B cell (primary cell): ENCODE measurements around the gene NEK6. TPM values are rescaled to one million over a fixed set of nuclear protein-coding genes. Genes with fewer than 3 reads are reported as not detected.

ENCODE experiments used
- ATAC-seq: fragments of 200-7000 bp; cut with Tn5 transposase; one replicate; pipeline ENCODE4 v1.10.0; 2021; ENCODE audit warnings: low read depth, mild to moderate bottlenecking, moderate number of reproducible peaks, moderate library complexity
- CTCF ChIA-PET: fragments of 350-600 bp; sonication (Branson Sonifier 250); formaldehyde crosslinking; loops from one replicate; lab custom pipeline; 2021; ENCODE audit warnings: antibody characterized with exemption, inconsistent platforms; lab: Charles Lee
- POLR2A ChIA-PET: fragments of 350-600 bp; sonication (Branson Sonifier 250); formaldehyde crosslinking; loops from one replicate; lab custom pipeline; 2021; ENCODE audit warnings: antibody characterized with exemption; lab: Charles Lee
- DNase-seq: peaks from one replicate; pipeline ENCODE4 v3.0.0; 2013
- H2AFZ ChIP-seq: 2 replicates; pipeline ENCODE4 v1.6.1; 2012; ENCODE audit warnings: mild to moderate bottlenecking, low read depth, low read length; ENCODE audit not compliant: insufficient read depth, poor library complexity, severe bottlenecking
- H3K27ac ChIP-seq, 2 donors: 1 replicate in 1 of 2; 2 replicates in 1 of 2; pipeline ENCODE4 v1.5.1; 2012 to 2013; ENCODE audit warnings: low read length in 2 of 2, mild to moderate bottlenecking in 2 of 2, moderate library complexity in 1 of 2
- H3K27me3 ChIP-seq, 4 experiments: fragments of 200-600 bp in 1 of 4; sonication (generic) in 1 of 4; replicated peaks in 1 of 4; 1 replicate in 2 of 4; 2 replicates in 2 of 4; pipeline versions ENCODE4 v1.6.1 to v1.7.0; 2013 to 2016; ENCODE audit warnings: low read length in 3 of 4, mild to moderate bottlenecking in 2 of 4, mixed read lengths in 1 of 4, moderate library complexity in 1 of 4; ENCODE audit not compliant: insufficient read depth in 4 of 4, control insufficient read depth in 3 of 4; ENCODE audit errors: control extremely low read depth in 1 of 4
- H3K36me3 ChIP-seq, 2 experiments: replicated peaks in 1 of 2; 1 replicate in 1 of 2; 2 replicates in 1 of 2; pipeline versions ENCODE4 v1.6.1 to v1.7.1; 2013; ENCODE audit warnings: low read length in 1 of 2; ENCODE audit not compliant: insufficient read depth in 2 of 2, control insufficient read depth in 1 of 2; ENCODE audit errors: control extremely low read depth in 1 of 2, extremely low read depth in 1 of 2
- H3K4me1 ChIP-seq, 2 donors: fragments of 200-600 bp in 1 of 2; sonication (generic) in 1 of 2; 1 replicate in 1 of 2; 2 replicates in 1 of 2; pipeline versions ENCODE4 v1.5.1 to v1.6.1; 2013 to 2017; ENCODE audit warnings: low read length in 2 of 2; ENCODE audit not compliant: control insufficient read depth in 2 of 2, insufficient read depth in 2 of 2
- H3K4me2 ChIP-seq: replicated peaks from 2 replicates; pipeline ENCODE3; 2012; ENCODE audit warnings: mild to moderate bottlenecking, low read depth, low read length; ENCODE audit not compliant: poor library complexity, severe bottlenecking
- H3K4me3 ChIP-seq, 5 experiments: fragments of 200-600 bp in 1 of 5; sonication (generic) in 1 of 5; 1 replicate in 3 of 5; 2 replicates in 2 of 5; pipeline versions ENCODE4 v1.5.1 to v1.7.0; 2011 to 2016; ENCODE audit warnings: low read length in 4 of 5, mild to moderate bottlenecking in 4 of 5, low read depth in 2 of 5, control low read depth in 1 of 5, moderate library complexity in 1 of 5; ENCODE audit not compliant: insufficient read depth in 1 of 5; ENCODE audit errors: control extremely low read depth in 1 of 5, extremely low read depth in 1 of 5
- H3K79me2 ChIP-seq: fragments of 200-600 bp; sonication (generic); one replicate; pipeline ENCODE4 v1.6.0; 2016; ENCODE audit warnings: low read length; ENCODE audit not compliant: control insufficient read depth, insufficient read depth
- H3K9ac ChIP-seq: fragments of 200-600 bp; sonication (generic); 2 replicates; pipeline ENCODE4 v1.6.1; 2017; ENCODE audit warnings: mild to moderate bottlenecking, low read length, moderate library complexity
- H3K9me3 ChIP-seq, 3 donors: one replicate each; pipeline versions ENCODE4 v1.6.1 to v1.7.1; 2013; ENCODE audit warnings: low read length in 2 of 3; ENCODE audit not compliant: control insufficient read depth in 2 of 3, insufficient read depth in 1 of 3; ENCODE audit errors: control extremely low read depth in 1 of 3
- H4K20me1 ChIP-seq: 2 replicates; pipeline ENCODE4 v1.6.0; 2012; ENCODE audit warnings: mild to moderate bottlenecking, low read length; ENCODE audit not compliant: insufficient read depth, control insufficient read depth, poor library complexity, severe bottlenecking
- H3K27ac Mint-ChIP-seq: one replicate; pipeline ENCODE4 v1.8.0; 2021; ENCODE audit warnings: mixed read lengths
- H3K27me3 Mint-ChIP-seq: one replicate; pipeline ENCODE4 v1.8.0; 2021; ENCODE audit warnings: mixed read lengths
- H3K4me1 Mint-ChIP-seq: one replicate; pipeline ENCODE4 v1.8.0; 2021; ENCODE audit warnings: mixed read lengths
- H3K4me3 Mint-ChIP-seq: one replicate; pipeline ENCODE4 v1.8.0; 2021; ENCODE audit warnings: mixed read lengths
- H3K9me3 Mint-ChIP-seq: one replicate; pipeline ENCODE4 v1.8.0; 2022; ENCODE audit warnings: mixed read lengths; ENCODE audit not compliant: insufficient read depth
- EZH2 ChIP-seq: IDR thresholded peaks from 2 replicates; pipeline ENCODE4 v1.6.1; 2012; ENCODE audit warnings: borderline replicate concordance, low read depth, mild to moderate bottlenecking, moderate library complexity, low read length; ENCODE audit not compliant: insufficient read depth, poor library complexity, severe bottlenecking
- WGBS: methylation state at CpG from one replicate; pipeline ENCODE4 v1.1.5; 2013; ENCODE audit warnings: missing lambda C conversion rate; ENCODE audit not compliant: insufficient coverage; 5-methylcytosine and 5-hydroxymethylcytosine counted together
- intact Hi-C: fragments of 100-400 bp; cut with micrococcal nuclease; formaldehyde crosslinking; loops from one replicate; pipeline ENCODE4 v1.10.0; 2022
- polyA plus RNA-seq: library from polyadenylated mRNA; depleted of rRNA; stranded (reverse); fragments of >200 nt; gene quantifications from 2 replicates; pipeline ENCODE4 v1.2.3, GENCODE V29; 2012
- total RNA-seq, 2 donors: library from RNA; stranded (reverse); fragments of 120-200 nt in 1 of 2; gene quantifications; 1 replicate in 1 of 2; 2 replicates in 1 of 2; pipeline versions ENCODE4 v1.2.3 to v1.2.4, GENCODE V29; 2013 to 2022
- TF ChIP-seq, protein P1 (sequence below): fragments of 200-600 bp; IDR thresholded peaks from one replicate; pipeline ENCODE4 v1.8.0; 2022; ENCODE audit warnings: antibody characterized with exemption, mild to moderate bottlenecking

NEK6 gene
- total and polyA plus RNA-seq, 2 donors (not counting 1 experiment from before 2014, with no cell fraction given) = 40.0 to 63.1 TPM

- no peaks in the 10 kb centered on the region for H3K9me3 ChIP-seq
- peaks cover 77 to 98% of the 10 kb centered on the region in 2 donors for H3K4me1 ChIP-seq
- Mint-ChIP-seq H3K27ac (peak overlapping the region; percentile 91), H3K9me3 (no peaks in the 10 kb centered on the region), H3K27me3 (no peaks in the 10 kb centered on the region), H3K4me1 (peaks cover 92% of the 10 kb centered on the region), H3K4me3 (peak overlapping the region; percentile 77)
- no peaks in the 10 kb centered on the region for H3K27me3 ChIP-seq
- H3K9ac ChIP-seq = no peak overlapping the region
- ChIA-PET POLR2A (interaction anchor here (0.6 to 1.9 kb wide), 9 partner anchors 9 to 128 kb away, joined by 3 to 13 read pairs (median 5); no protein-coding TSS in a partner anchor), CTCF (interaction anchor here (0.5 to 3.6 kb wide), 7 partner anchors 27 to 143 kb away, joined by 3 to 21 read pairs (median 6); no protein-coding TSS in a partner anchor)
- ATAC-seq (peak; percentile 56), DNase-seq (peak; percentile 86)
- no peak overlapping the region for H2AFZ ChIP-seq
- TF ChIP-seq, protein P1, sequence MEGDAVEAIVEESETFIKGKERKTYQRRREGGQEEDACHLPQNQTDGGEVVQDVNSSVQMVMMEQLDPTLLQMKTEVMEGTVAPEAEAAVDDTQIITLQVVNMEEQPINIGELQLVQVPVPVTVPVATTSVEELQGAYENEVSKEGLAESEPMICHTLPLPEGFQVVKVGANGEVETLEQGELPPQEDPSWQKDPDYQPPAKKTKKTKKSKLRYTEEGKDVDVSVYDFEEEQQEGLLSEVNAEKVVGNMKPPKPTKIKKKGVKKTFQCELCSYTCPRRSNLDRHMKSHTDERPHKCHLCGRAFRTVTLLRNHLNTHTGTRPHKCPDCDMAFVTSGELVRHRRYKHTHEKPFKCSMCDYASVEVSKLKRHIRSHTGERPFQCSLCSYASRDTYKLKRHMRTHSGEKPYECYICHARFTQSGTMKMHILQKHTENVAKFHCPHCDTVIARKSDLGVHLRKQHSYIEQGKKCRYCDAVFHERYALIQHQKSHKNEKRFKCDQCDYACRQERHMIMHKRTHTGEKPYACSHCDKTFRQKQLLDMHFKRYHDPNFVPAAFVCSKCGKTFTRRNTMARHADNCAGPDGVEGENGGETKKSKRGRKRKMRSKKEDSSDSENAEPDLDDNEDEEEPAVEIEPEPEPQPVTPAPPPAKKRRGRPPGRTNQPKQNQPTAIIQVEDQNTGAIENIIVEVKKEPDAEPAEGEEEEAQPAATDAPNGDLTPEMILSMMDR = no peak
- no peak for TF ChIP-seq EZH2
- peak overlapping the region; percentile 73 for H3K27ac ChIP-seq
- peaks cover 43% of the 10 kb centered on the region for H4K20me1 ChIP-seq
- no peak overlapping the region for H3K4me3 ChIP-seq
- WGBS = 21% methylated on average over 7 of the region's 8 CpGs
- peak overlapping the region; percentile 47 for H3K4me2 ChIP-seq
- peaks cover 0 to 6% of the 10 kb centered on the region in 2 experiments for H3K36me3 ChIP-seq
- H3K79me2 ChIP-seq = peaks cover 80% of the 10 kb centered on the region
- intact Hi-C loops = loop anchor here (2.0 kb wide), 1 partner anchor 46 kb away; no protein-coding TSS in a partner anchor
Observed at GRCh38 chr9:124264823-124265233, 7.1 kb downstream of the NEK6 start.

GRCh38 chr9:124265551-124265950 lies 7.8 kb downstream of the NEK6 start:
- Histone ChIP-seq H3K4me2 (peak overlapping the region; percentile 47), H4K20me1 (peaks cover 50% of the 10 kb centered on the region), H3K27me3 (no peaks in the 10 kb centered on the region), H3K79me2 (peaks cover 80% of the 10 kb centered on the region), H3K4me3 (no peak overlapping the region), H2AFZ (no peak overlapping the region), H3K27ac (peak overlapping the region; percentile 73), H3K9me3 (no peaks in the 10 kb centered on the region), H3K9ac (peak overlapping the region; percentile 21), H3K4me1 (peaks cover 77 to 98% of the 10 kb centered on the region in 2 donors), H3K36me3 (peaks cover 0 to 6% of the 10 kb centered on the region in 2 experiments)
- TF ChIP-seq, protein P1 = no peak
- TF ChIP-seq EZH2 = no peak
- Mint-ChIP-seq H3K27ac (peak overlapping the region; percentile 91), H3K27me3 (no peaks in the 10 kb centered on the region), H3K4me3 (peak overlapping the region; percentile 68), H3K4me1 (peaks cover 91% of the 10 kb centered on the region), H3K9me3 (no peaks in the 10 kb centered on the region)
- POLR2A ChIA-PET = interaction anchor here (1.1 to 1.9 kb wide), 5 partner anchors 9 to 51 kb away, joined by 3 to 13 read pairs (median 5); no protein-coding TSS in a partner anchor
- ATAC-seq (no peak), DNase-seq (peak; percentile 54)
- CTCF ChIA-PET = interaction anchor here (0.6 to 3.6 kb wide), 5 partner anchors 26 to 139 kb away, joined by 5 to 21 read pairs (median 11); no protein-coding TSS in a partner anchor
- WGBS = 66% methylated on average over 3 of the region's 7 CpGs
- intact Hi-C loops = loop anchor here (2.0 kb wide), 1 partner anchor 47 kb away; no protein-coding TSS in a partner anchor
